DOHH2 (cell line): ENCODE measurements around the gene IQSEC1.

Experiments used
- EZH2phosphoT487 ChIP-seq: fragments of 200-600 bp; sonication (generic); IDR thresholded peaks from 2 replicates; pipeline ENCODE4 v1.6.1; 2017; ENCODE audit warnings: borderline replicate concordance, mild to moderate bottlenecking, antibody characterized with exemption, low read length, moderate library complexity, mixed read lengths
- TF ChIP-seq, protein P1 (sequence below): fragments of 200-600 bp; sonication (generic); IDR thresholded peaks from one replicate; pipeline ENCODE4 v1.5.1; 2014; ENCODE audit warnings: antibody characterized with exemption, mild to moderate bottlenecking, low read depth, low read length; ENCODE audit not compliant: poor library complexity, severe bottlenecking

DNA sequence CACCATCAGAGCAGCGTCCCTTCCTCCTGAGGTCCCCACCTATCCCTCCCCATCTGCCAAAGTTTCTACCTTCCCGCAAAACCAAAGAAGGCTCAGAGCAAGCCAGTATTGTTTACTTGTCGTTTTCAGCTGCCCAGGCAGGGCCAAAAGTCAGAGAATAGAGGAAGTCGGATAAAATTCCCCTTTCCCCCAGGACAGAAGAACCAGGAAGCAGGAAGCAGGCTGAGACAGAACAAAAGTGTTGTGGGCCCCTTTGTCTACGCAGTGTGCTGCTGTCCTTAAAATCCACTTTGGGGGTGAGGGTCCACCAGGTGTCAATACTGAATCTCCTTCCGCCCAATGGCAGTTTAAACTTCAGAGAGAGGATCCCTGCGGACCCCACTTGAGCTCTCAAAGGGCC, 213.4 kb downstream of the IQSEC1 start:
- TF ChIP-seq, protein P1, sequence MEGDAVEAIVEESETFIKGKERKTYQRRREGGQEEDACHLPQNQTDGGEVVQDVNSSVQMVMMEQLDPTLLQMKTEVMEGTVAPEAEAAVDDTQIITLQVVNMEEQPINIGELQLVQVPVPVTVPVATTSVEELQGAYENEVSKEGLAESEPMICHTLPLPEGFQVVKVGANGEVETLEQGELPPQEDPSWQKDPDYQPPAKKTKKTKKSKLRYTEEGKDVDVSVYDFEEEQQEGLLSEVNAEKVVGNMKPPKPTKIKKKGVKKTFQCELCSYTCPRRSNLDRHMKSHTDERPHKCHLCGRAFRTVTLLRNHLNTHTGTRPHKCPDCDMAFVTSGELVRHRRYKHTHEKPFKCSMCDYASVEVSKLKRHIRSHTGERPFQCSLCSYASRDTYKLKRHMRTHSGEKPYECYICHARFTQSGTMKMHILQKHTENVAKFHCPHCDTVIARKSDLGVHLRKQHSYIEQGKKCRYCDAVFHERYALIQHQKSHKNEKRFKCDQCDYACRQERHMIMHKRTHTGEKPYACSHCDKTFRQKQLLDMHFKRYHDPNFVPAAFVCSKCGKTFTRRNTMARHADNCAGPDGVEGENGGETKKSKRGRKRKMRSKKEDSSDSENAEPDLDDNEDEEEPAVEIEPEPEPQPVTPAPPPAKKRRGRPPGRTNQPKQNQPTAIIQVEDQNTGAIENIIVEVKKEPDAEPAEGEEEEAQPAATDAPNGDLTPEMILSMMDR = no peak
- no peak for TF ChIP-seq EZH2phosphoT487
